Right kidney (tissue), 1 donor: ENCODE measurements around the gene MACROD2.
A peak's percentile ranks its signal among the peaks of the same experiment; 100 is the strongest.

Experiments used
- DNase-seq: peaks from one replicate; pipeline ENCODE4 v3.0.0-alpha.2; 2016

Gene MACROD2

DNA sequence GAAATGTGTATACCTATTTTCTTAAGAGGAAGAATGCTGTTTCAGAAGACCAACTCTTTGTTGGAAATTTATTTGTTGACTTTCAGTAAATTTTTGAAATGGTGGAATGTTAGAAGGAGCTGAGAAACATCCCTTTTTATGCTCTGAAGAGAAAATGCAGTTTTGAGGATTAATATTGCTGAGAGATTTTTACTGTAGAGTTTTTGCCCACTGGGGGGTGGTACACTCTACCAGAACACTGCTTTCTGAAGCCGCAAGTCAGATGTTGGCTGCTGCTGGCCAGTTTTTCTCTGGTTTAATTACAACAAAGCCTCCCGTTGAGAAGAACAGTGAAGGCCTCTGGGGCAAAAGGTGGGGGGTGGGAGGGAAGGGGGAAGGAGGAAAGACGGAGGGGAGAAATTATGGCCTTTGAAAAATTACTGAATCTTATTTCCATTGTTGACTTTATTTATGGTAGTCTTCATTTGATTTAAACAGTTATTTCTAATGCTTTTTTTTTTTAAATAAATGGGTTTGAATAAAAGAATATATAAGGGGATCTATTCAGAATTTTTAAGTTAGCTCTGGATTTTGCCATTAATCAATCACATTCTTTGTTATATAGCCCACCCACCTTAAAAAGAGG, 339.1 kb downstream of the MACROD2 start:
- DNase-seq = peak; percentile 24

DNA sequence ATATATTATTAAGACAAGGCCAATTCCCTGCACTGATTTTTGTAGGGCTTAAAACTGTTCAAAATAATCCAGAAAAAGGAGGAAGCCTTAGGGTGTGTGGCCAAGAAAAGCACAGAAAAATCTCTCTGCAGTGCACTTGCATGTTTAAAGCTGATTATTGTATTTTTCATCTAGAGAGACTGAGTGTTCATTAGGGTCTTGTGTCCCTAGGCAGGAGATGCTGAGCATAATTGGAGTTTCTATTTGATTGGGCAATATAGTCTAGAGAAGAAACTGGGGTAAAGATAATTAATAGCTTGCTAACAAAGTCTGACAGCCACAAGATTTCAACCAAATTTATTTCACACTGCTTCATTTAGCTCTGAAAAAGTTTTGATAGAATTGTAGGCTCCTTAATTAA, 339.7 kb downstream of the MACROD2 start:
- peak; percentile 45 for DNase-seq

DNA sequence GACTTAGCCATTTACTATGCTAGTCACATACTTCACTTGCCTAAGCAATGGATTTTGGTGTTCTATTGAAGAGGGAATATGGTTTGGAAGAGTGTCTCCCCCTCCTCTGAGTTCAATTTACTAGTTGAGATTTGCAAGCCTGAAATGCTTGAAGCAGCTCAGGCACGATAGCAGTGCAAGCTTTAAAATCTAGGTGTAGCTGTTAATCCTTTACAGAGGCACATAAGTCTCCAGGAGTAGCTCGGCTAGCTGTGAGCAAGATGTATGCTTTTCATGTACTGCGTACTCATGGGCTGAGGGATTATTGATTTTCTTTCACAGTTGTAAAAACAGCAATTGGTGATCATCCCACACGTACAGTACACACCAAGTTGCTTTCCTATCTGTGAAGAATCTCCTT, 341.4 kb downstream of the MACROD2 start:
- DNase-seq = peak; percentile 69

DNA sequence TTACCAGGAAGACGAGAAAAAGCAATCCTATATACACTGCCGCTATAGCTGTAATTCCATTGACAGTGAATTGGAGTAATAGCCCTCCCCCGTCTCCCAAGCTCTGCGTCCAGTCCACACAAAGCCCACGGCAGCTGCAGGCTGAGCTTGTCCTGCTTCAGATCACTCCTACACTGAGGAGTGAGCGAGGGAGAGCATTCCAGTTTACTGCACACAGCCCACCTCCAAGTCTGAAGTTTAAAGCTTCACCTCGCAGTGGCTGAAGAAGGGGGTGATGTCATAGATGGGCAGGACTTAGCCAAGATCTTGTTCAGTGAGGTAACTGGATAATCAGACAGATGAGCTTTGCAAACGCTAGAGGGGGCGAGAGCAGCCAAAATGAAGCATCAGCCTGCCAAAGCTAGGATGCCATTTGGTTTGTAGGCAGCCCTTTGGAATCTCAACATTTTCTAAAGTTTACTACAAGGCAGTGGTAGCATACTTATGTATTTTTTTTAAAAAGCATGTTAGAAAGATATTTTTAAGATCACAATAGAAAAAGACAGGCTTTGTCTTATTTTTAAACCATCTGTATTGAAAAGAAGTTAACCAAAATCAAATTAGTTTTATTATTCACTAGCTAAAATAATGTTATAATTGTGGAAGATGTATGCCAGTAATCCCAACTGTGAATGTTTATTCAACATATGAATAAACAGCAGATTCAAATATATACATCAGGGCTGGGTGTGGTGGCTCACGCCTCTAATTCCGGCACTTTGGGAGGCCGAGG, 342.3 kb downstream of the MACROD2 start, which contains the start of gene FLRT3:
Gene FLRT3, minus strand, starts transcription at position 213 of the 772 bp plus-strand sequence. CDS start 10,106 bp downstream, outside the sequence.
- peak; percentile 88 for DNase-seq

DNA sequence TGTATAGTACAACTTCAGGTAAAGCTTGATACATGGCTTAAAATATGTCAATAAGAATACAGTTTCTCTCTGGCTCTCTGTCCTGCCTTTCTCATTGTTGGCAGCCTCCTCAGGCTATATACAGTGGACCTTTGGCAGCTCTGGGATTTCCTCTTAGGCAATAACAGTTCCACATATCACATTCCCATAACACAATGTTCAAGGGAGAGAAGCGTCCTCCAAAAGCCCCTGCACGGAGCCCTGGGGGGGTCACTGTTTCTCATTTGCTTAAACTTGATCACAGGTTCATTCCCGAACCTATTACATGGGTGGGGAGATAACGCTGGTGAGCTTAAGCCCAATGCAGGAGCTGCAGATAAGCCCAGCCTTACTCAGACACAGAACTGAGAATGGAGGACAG, 346.5 kb downstream of the MACROD2 start:
- DNase-seq = no peak

DNA sequence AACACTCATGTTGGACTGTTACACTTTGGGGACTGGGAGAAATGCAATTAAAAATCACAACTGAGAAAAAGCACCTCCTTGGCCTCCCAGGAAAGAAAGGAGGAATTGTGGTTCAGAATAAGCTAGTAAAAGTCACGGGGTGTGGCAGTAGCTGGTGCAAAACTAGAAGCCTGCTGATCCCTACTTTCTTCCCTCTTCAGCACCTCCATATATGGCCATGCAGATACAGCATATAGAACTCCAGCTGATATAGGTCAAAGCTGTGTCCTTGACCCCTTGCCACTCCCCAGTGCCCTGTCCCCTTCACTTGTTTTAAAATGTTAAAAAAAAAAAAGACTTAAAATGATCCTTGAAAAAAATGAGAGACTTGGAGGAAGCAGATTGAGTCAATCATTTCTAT, 347.6 kb downstream of the MACROD2 start:
- DNase-seq = no peak

DNA sequence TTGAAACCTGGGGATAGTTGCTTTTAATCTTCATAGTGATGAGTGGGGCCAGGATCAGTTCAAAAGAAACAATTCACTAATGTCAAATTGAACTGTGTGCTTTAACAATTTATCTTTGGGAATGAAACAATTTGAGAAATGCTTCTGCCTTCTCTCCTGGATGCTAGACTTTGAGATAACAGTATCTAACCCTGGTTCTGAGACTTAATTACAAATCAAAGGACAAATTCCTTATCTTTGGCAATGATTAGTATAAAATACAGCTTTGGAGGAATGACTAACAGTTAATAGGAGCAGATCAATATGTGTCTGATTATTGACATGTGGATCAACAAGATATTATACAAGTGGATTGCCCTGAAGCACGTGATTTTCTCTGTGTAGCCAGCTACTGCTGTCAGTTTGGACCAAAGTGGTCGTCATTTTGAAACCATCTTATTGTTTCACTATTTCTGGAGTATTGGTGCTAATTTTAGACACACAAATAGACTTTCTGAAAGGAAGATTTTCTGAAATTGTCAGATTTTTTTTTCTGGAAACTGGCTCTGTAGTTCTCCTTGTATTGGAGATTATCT, 348.3 kb downstream of the MACROD2 start:
- DNase-seq = no peak

DNA sequence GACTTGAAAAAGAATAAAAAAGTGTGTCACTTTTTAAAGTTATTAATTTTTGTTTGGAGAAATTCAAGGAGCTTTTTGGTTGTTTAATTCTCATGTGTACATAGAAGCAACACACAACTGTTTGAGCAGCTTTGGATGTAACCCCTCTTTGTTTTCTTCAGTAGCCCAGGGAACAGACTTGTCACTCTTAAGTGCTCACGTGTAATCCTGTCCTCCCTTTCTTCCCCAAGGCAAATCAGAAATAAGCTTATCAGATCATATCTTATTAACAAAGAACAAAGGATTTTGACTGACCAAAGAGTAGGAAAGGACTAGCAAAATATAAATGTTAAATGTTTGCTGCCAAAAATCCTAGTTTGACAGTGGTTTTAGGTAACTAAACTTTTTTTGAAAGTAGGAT, 349.4 kb downstream of the MACROD2 start:
- no peak for DNase-seq

DNA sequence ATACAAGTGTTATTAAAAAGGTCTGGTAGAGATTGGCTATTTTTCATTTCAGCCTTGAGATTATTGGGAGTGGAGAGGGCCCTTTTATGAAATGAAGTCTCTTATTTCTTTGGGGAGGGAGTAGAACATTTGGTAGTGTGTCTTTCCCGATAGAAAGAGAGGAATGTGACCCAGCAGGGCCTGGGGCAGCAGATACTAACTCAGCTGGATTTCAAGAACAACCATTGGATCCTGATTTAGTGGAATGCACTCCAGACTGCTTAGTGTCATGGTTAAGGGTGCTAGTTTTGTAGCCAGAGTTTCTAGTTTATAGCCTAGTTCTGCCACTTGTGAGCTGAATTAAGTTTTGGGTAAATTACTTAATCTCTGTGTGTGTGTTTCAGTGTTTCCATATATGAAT, 360.5 kb downstream of the MACROD2 start:
- no peak for DNase-seq

DNA sequence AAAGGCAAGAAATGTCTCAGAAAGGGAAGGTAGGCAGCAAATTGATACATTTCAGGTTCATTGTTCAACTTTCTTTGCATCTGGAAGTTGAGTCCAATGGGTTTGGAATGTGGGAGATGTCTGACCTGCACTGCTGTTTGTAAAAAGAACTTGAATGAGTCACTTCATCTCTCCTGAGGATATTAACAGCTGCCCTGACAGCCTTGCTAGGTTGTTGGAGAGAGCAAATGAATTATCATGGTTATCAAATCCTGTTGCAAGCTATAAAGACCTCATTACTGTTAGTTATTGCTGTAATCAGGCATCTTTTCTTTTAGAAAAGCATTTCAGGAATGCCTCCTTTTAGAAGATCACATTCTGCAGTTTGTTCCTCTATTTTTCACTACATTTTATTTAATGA, 365.1 kb downstream of the MACROD2 start:
- no peak for DNase-seq

DNA sequence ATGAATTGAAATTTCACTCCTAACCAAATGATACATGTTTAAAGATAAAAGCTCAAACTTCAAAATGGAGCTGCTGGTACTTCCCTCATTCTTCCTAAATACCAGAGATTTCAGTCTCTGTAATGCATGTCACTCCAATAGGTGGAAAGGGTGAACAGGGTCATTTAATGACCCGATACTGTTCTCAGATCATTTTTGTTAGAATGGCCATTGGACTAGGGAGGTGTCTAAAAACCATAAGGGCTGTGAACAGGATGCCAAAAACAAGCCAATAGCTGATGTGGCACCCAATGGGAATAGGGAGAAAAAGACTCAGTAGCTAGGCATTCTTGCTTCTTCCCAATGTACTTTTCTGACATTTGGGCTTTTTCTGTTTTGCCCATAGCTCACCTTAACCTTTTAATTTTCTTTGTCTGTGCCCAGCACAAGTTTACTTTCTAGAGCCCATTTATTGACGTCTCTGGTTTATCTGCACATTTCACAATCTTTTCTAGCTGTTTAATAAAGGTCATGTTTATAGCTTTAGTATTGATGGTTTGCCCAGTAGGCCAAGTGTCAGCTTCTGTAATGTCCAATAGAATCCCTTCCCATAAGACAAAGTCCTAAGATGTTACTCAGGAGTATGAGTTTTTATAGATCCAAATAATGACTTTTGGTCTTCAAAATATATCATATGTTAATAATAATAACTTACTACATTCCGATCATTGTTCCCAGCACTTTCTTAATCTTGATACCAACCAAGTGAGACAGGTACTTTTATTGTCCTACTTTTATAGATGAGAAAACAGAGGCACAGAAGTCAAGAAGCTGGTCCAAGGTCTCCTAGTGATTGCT, 366.4 kb downstream of the MACROD2 start:
- DNase-seq = no peak

DNA sequence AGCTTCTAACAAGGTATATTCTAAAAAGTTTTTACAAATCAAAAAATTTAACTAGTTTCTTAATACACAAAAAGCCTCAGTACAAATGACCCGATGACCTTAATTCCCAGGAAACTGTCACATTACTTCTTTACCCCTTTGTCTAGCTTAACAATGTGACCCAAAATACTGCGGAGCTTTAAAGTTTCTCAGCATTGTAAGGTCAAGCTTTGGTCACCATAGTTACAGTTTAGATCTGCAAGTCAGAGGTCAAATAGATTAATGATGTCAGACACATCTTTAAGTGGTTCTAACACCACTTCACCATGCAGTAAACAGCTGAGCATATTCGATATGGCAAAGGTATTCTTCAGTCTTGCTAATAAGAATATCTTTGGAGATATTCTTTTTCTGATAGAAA, 378.9 kb downstream of the MACROD2 start:
- no peak for DNase-seq

DNA sequence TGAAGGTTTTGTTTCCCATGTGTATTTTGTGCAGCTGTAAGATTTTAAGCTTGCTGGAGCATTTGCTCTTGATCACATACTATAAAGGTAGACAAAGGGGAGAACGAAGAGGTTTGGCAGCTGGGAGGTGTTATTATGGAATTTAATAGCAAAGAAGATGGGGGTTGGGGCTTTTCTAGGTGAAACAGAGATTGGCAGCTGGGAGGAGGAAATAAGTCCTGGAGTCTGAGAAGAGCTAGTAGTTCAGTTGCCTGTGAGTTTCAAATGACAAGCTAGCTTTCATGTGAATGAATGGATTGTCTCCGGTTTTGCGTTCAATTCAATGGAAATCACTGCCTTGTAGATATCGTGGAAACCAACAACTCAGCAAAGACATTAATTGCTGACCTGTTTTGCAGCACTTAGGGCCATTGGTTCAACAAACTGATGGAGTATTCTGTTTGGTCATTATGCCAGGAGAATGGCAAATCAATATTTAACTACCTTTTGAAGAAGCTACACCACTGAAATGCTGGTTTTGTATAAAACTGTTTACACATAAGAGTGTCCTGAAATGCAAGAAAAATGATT, 380.2 kb downstream of the MACROD2 start:
- peak; percentile 1 for DNase-seq

DNA sequence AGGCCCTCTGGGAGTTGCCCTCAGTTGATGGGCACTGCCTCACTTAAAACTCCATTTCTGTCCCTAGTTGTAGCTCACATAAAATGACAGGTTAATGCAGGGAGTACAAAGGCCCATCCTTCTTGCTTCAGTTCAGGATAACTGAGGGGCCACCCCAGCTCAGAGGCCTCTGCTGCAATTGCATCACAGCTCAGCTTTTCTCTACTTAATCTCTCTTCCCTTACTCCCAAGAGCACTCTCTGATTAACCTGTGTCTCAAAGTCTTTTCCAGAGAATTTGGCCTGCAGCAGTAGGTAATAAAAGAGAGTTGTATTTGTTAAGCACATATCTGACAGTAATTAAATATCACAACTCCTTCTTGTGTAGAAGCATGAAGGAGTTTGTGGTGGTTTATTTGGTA, 383.0 kb downstream of the MACROD2 start:
- no peak for DNase-seq

DNA sequence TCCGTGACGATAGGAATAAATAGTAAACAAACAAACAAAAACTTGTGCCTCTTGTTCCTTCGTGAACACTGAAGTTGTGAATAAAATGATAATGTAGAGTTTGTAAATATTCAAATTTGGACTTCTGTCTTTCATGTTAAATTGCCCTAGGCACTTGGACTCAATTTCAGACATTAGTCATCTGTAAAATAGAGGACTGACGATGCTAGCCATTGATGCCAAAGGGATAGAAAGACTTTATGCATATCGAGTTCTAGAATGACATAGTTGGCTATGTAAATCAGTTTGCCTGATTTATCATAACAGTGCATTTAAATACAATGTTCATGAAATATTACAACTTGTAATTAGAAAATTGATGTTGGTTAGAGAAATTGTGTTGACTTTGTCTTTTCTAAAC, 388.0 kb downstream of the MACROD2 start:
- DNase-seq = no peak

DNA sequence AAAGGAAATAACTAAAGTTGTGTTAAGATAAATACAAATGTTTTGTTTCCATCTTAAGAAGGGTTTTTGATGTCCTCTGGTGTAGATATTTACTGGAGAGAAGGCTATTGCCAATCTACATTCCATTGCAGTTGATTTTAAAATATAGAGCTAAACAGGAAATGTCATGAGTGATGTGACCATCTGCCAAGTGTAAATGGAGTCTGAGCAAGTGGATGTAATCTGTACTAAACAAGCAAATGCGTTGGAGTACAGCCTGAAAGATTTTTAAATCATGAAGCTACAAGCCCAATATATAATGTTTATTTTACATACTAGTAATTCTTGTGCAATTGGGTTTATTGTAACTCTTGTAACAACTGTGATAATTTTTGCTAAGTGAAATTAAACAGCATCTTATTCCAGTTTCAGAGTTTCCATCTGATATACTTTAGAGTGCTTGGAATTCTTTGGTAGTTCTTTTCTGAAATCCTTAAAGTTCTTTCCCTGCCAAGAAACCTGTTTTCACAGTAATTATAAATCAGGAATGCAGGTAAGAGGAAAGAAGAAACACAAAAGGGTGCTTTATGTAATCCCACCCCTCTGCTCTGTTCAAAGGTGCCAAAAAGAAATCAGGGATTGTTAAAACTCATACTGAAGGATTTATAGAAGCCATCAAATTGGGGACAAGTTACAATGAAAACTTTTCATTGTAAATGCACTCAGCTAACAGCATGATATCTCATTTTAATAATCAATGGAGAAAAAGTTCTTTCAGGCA, 389.3 kb downstream of the MACROD2 start:
- DNase-seq = no peak

DNA sequence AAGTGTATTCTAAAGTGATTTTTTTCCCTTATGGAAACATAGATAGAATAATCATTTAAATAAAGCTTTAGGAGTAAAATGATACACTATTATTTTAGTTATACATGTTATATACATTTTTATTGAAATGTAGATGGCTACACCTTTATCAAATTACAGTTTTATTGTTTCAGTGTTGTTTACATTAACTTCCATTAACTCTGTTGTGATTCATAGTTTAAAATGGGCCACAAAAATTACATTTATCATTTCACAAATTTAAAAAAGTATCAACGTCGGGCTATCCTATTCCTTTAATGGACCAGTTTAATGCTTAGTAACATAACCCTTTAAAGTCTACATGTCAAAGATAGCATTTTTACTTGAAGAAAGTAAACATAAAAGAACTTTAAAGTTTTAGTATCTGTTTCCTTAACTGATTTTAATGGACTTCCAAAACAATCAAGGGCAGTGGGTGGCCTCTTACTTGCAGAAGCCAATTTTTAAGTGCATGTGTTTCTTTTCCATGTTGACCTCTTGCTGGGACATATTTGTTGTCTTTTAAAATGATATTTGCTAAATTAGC, 389.9 kb downstream of the MACROD2 start:
- no peak for DNase-seq

DNA sequence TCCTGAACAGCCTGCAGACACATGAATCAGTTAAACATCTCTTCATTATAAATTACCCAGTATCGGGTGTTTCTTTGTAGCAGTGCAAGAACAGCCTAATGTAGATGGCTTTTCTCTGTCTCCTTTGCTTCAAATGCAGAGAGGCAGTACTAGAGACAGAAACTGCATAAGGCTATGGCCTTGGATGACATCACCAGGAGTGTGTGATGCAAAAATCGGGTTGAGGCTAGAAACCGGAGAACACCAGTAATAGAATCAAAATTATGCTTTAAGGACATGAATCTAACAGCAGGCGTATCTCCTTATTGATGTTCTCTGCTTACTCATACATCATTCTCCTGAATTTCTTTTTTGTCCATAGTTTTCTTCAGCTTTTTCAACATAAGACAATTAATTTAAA, 391.4 kb downstream of the MACROD2 start:
- DNase-seq = no peak

DNA sequence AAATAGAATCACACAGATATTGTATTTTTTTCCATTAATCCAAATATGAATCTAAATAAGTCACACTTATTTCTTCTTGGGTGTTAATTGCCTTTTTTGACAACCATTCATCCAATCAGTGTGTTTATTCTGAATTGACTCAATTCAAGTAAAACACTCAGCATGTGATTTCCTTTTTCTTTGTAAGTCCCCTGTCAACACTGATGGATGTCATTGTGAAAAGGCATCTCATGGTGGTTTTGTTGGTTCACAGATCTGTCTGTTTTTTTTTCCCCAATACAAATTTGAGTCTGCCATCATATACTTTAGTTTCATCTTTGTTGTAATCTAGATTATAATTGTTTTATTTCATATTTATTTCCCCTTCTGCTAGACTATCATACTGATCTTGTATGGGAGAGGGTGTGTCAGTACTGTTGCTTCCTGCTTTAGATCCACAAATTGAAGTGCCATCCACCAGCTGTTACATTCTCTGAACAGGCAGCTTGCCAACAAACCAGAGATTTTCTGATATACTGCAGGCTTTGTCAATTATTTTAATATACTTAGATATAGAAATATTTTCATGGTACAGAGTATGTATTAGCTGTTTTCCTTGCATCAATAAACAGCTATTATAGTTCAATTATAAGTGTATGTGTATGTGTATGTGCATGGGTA, 406.3 kb downstream of the MACROD2 start:
- DNase-seq = no peak

DNA sequence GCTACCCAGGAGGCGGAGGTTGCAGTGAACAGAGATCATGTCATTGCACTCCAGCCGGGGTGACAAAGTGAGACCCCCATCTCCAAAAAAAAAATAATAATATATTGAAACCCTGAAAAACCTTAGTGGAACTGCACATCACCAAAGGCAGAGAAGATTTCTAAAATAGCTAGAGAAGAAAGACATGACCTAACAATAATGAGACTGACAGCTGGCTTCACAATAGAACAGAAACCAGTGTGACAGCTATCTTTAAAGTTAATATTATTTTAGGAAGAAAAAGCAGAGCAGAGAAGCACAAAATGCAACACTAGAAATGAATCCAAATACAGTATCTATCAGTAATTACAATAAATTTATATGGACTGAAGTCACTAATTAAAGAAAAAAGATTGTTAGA, 409.2 kb downstream of the MACROD2 start:
- no peak for DNase-seq

DNA sequence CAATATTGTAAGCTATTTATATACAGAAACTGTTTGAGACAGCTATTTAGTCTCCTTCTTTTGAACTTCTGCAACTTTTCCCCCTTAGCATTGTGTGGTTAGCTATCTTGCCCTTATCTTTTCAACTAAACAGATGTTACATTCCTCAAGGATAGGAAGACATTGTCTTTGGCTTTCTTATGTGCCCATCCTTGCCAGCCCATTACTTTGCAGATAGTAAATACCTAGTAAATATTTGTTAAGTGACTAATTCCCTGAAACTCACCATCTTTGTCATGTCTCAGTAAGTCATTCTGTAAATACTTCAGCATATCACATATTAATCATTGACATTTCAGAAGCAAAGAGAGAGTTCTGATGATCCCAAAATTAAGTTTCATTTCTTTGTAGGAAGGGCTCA, 411.2 kb downstream of the MACROD2 start:
- no peak for DNase-seq
